ENCODE data around the gene ANGPTL8.

Gene ANGPTL8

DNA sequence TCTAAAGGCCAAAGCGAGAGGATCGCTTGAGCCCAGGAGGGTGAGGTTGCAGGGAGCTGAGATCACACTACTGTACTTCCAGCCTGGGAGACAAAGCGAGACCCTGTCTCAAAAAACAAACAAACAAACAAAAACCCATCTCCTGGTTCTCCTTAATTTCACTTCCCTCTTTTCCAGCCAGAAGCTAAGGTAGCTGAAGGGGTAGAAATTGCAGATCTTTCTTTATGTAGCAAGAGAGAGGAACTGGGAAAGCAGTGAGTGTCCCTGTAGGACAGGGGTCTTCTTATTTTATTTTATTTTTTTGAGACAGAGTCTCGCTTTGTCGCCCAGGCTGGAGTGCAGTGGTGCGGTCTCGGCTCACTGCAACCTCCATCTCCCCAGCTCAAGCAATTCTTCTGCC lies 52.0 kb downstream of the ANGPTL8 start:
- Mint-ChIP-seq H3K4me3 (no peak overlapping the region), H3K36me3 (no peaks in the 10 kb centered on the region), H3K4me1 (peaks cover 1 to 5% of the 10 kb centered on the region in 2 donors), H3K27ac (no peak overlapping the region), H3K27me3 (peaks cover 14 to 34% of the 10 kb centered on the region in 2 donors), H3K9me3 (no peaks in the 10 kb centered on the region)
- no peak for DNase-seq
- no peak for ATAC-seq (replicated peaks)
